ES-I3 (cell line): ENCODE measurements around the gene WDR81.

Experiments used
- H3K36me3 ChIP-seq: 2 replicates; pipeline ENCODE4 v1.6.1; 2013; ENCODE audit warnings: mild to moderate bottlenecking, low read length, control low read depth, moderate library complexity; ENCODE audit not compliant: insufficient read depth
- H3K4me1 ChIP-seq: 2 replicates; pipeline ENCODE4 v1.6.1; 2013; ENCODE audit warnings: mild to moderate bottlenecking, control low read depth, low read length; ENCODE audit not compliant: insufficient read depth
- H3K9ac ChIP-seq: 2 replicates; pipeline ENCODE4 v1.6.1; 2013; ENCODE audit warnings: low read depth, mild to moderate bottlenecking, low read length, moderate library complexity
- H3K9me3 ChIP-seq: 2 replicates; pipeline ENCODE4 v1.6.1; 2013; ENCODE audit warnings: mild to moderate bottlenecking, low read length, moderate library complexity; ENCODE audit not compliant: control insufficient read depth, insufficient read depth

WDR81 gene

DNA sequence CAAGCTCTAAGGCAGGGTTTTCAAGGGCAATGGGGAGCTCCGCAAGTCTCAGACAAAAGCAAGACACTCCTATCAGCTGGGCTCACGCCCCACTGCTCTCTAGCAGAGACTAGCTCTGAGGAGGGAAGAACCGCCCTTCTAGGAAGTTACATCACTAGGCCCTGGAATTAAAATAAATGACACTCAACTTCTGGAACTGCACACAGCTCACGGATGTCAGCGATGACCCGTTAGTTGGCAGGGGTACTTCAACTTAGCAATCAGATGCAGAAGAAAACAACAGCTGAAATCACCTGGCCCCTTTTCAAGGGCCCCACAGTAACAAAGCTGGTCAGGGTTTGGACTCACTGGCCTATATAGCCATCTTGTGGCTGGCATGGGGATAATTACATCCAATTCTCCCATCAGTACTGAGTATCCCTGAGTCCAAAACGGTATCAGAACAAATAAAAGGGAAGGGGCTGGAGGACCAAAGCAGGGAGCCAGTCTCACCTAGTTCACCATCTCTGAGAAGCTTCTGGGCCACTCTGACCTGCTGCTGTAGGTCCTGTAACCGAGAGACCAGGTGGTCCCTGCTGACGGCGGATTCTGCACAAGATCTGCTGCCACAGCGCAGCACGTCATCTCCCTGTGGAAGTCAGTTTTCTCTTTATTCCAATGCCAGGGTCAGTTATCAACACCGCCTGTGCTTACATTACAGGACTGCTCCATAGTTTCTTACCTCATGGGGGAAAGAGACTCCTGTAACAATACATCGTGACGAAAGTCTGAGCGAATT is 59.5 kb downstream of the WDR81 start:
- peaks cover 20% of the 10 kb centered on the region for H3K36me3 ChIP-seq
- H3K9me3 ChIP-seq = no peaks in the 10 kb centered on the region
- H3K9ac ChIP-seq = no peak overlapping the region
- H3K4me1 ChIP-seq = peaks cover 4% of the 10 kb centered on the region; the same call in 1 of the 2 replicates

DNA sequence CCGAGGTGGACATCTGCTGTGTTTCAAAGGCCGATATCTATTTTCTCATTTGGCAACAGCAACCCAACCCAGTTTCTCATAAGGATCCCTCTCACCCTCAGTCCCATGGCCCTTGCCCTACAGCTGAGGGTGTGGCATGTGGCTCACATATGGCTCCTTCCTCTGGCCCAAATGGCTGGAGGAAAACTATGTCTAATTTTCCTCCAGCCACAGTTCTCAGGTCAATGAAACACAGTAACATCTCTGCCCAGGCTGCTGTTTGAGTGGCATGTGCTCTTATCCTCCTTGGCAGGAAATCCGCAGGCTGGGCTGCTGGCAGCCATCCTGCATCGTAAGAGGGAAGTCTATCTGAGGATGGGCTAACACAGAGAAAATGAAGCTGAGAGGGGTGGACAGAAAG is 61.4 kb downstream of the WDR81 start:
- Histone ChIP-seq H3K9ac (no peak overlapping the region), H3K4me1 (peaks cover 4% of the 10 kb centered on the region; the same call in 1 of the 2 replicates), H3K36me3 (peaks cover 20% of the 10 kb centered on the region), H3K9me3 (no peaks in the 10 kb centered on the region)

DNA sequence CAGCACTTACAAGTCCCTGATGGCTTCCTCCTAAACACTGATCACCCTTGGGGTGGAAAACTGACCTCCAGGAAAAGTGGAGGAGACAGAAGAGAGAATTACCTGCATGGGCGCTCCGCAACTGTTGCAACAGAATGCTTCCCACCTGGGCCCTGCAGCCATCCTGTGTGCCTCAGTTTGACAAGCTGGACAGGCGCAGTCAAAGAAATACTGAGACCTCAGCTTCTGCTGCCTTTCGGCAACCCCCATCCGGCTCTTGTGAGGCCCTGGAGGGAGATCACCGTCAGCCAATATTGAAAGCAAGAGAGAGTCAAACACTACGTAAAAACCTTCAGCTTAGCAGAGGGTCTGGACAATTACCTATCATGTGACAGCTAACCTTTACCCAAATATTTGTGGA is 62.2 kb downstream of the WDR81 start:
- H3K36me3 ChIP-seq = peaks cover 13% of the 10 kb centered on the region
- H3K9ac ChIP-seq = no peak overlapping the region
- peaks cover 4% of the 10 kb centered on the region; the same call in 1 of the 2 replicates for H3K4me1 ChIP-seq
- no peaks in the 10 kb centered on the region for H3K9me3 ChIP-seq

DNA sequence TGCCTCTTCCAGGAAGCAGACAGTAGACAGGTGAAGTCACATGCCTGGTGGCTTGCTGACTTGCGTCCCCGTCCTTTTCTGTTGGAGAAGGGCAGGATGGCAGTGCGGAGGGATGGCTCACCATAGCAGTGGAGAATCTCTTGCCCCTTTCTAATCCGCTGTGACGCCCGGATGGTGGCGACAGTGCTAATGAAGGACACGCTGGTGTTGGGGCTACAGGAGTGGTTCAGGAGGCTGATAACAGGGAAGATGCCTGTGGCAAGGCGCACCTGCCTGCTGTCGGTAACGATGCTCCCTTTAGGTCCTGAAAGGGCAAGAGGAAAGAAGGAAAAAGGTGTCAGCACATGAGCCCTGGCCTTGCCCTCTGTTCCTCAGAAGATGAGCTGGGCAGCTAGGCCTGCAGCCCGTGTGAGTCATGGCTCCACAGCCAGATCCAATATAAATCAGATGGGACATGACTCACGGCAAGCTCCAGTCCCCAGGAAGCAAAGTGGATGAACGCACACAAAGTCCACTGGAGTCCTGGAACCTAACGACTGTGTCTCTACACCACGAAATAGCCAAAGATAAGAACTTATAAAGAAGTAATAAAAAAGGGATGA is 62.9 kb downstream of the WDR81 start:
- peaks cover 4% of the 10 kb centered on the region; the same call in 1 of the 2 replicates for H3K4me1 ChIP-seq
- no peak overlapping the region for H3K9ac ChIP-seq
- H3K36me3 ChIP-seq = peaks cover 7% of the 10 kb centered on the region
- no peaks in the 10 kb centered on the region for H3K9me3 ChIP-seq
